ENCODE results near the gene SERTAD3.

- no peak for TF ChIP-seq SIN3A (IDR thresholded peaks at IDR 0.05; ENCODE audit: borderline replicate concordance, insufficient read depth, low read length)
- no peak for TF ChIP-seq FOXP2 (optimal IDR thresholded peaks at IDR 0.05; ENCODE audit: borderline replicate concordance, extremely low read depth, extremely low read length, insufficient read depth)
- no peak for TF ChIP-seq TAF1 (IDR thresholded peaks at IDR 0.05; ENCODE audit: borderline replicate concordance, insufficient read depth, low read length)
- no peak for TF ChIP-seq POLR2AphosphoS5 (IDR thresholded peaks at IDR 0.05; ENCODE audit: low read depth, low read length)
- TF ChIP-seq REST (IDR thresholded peaks at IDR 0.05; ENCODE audit: insufficient read depth in 1 of 2, low read depth in 2 of 2, low read length in 2 of 2), result no peak
These were observed 28.4 kb downstream of the SERTAD3 start for GRCh38 chr19:40415768-40416167.

All from PFSK-1 (cell line).